ENCODE data around the gene C12orf57.

The C12orf57 gene

GRCh38 chr12:6950401-6950801 is 6.6 kb downstream of the C12orf57 start:
- Histone ChIP-seq H3K79me2 (no peaks in the 10 kb centered on the region), H3K9me3 (ENCODE audit: control insufficient read depth, low read length) (no peaks in the 10 kb centered on the region), H3K4me1 (peaks cover 9% of the 10 kb centered on the region), H3K27me3 (ENCODE audit: control insufficient read depth, insufficient read depth, low read length) (no peaks in the 10 kb centered on the region), H3K27ac (no peak overlapping the region), H3K4me2 (ENCODE audit: low read length) (no peak overlapping the region), H3K36me3 (ENCODE audit: control insufficient read depth, insufficient read depth, low read length) (no peaks in the 10 kb centered on the region), H2AFZ (no peak overlapping the region), H3K9ac (no peak overlapping the region), H3K4me3 (ENCODE audit: low read depth, low read length) (no peak overlapping the region)
- no peak for TF ChIP-seq CTCF (IDR thresholded peaks at IDR 0.05)

- no peak within 1 kb of the TSS for H3K4me2 ChIP-seq (ENCODE audit: low read length)
- no peak within 1 kb of the TSS for H2AFZ ChIP-seq
- H3K79me2 ChIP-seq = no peaks in the 10 kb centered on the region
- H3K9ac ChIP-seq = no peak within 1 kb of the TSS
- no peak for TF ChIP-seq CTCF (IDR thresholded peaks at IDR 0.05)
- H3K27ac ChIP-seq = no peak within 1 kb of the TSS
- no peaks in the 10 kb centered on the region for H3K36me3 ChIP-seq (ENCODE audit: control insufficient read depth, insufficient read depth, low read length)
- no peak within 1 kb of the TSS for H3K4me3 ChIP-seq (ENCODE audit: low read depth, low read length)
- H3K27me3 ChIP-seq (ENCODE audit: control insufficient read depth, insufficient read depth, low read length) = no peaks in the 10 kb centered on the region
- peaks cover 7% of the 10 kb centered on the region for H3K4me1 ChIP-seq
- no peaks in the 10 kb centered on the region for H3K9me3 ChIP-seq (ENCODE audit: control insufficient read depth, low read length)
These were observed 7.2 kb downstream of the C12orf57 start, which contains the start of gene PTPN6 for GRCh38 chr12:6950811-6951540. Gene PTPN6 (plus strand): TSS chr12:6951356. CDS start chr12:6951513, 157 bp downstream.

GRCh38 chr12:6951551-6952120 is 7.8 kb downstream of the C12orf57 start:
- H3K4me3 ChIP-seq (ENCODE audit: low read depth, low read length) = no peak overlapping the region

GRCh38 chr12:6952121-6952862 is 8.5 kb downstream of the C12orf57 start:
- TF ChIP-seq CTCF (IDR thresholded peaks at IDR 0.05) = no peak
- no peak overlapping the region for H3K9ac ChIP-seq
- peaks cover 14% of the 10 kb centered on the region for H3K4me1 ChIP-seq
- H3K27ac ChIP-seq = no peak overlapping the region
- no peak overlapping the region for H3K4me3 ChIP-seq (ENCODE audit: low read depth, low read length)
- H3K36me3 ChIP-seq (ENCODE audit: control insufficient read depth, insufficient read depth, low read length) = no peaks in the 10 kb centered on the region
- H3K9me3 ChIP-seq (ENCODE audit: control insufficient read depth, low read length) = no peaks in the 10 kb centered on the region
- no peaks in the 10 kb centered on the region for H3K79me2 ChIP-seq
- H3K27me3 ChIP-seq (ENCODE audit: control insufficient read depth, insufficient read depth, low read length) = no peaks in the 10 kb centered on the region
- H2AFZ ChIP-seq = no peak overlapping the region
- H3K4me2 ChIP-seq (ENCODE audit: low read length) = no peak overlapping the region

More at GRCh38 chr12:6951551-6952120, 7.8 kb downstream of the C12orf57 start:
- H3K79me2 ChIP-seq = no peaks in the 10 kb centered on the region
- H3K9me3 ChIP-seq (ENCODE audit: control insufficient read depth, low read length) = no peaks in the 10 kb centered on the region
- TF ChIP-seq CTCF (IDR thresholded peaks at IDR 0.05) = no peak
- no peaks in the 10 kb centered on the region for H3K36me3 ChIP-seq (ENCODE audit: control insufficient read depth, insufficient read depth, low read length)
- H3K27me3 ChIP-seq (ENCODE audit: control insufficient read depth, insufficient read depth, low read length) = no peaks in the 10 kb centered on the region
- H2AFZ ChIP-seq = no peak overlapping the region
- H3K27ac ChIP-seq = no peak overlapping the region
- H3K9ac ChIP-seq = no peak overlapping the region
- no peak overlapping the region for H3K4me2 ChIP-seq (ENCODE audit: low read length)
- H3K4me1 ChIP-seq = peaks cover 11% of the 10 kb centered on the region
